HEK293 (cell line): ENCODE measurements around the gene GNPTAB.

Source experiments
- CTCF ChIP-seq: fragments of 450-650 bp; formaldehyde crosslinking; IDR thresholded peaks from 2 replicates; pipeline ENCODE4 v1.5.1; 2016; ENCODE audit warnings: missing biosample characterization, missing genetic modification characterization
- ZNF639 ChIP-seq: fragments of 450-650 bp; formaldehyde crosslinking; IDR thresholded peaks from 2 replicates; pipeline ENCODE4 v1.5.1; 2016; ENCODE audit warnings: missing biosample characterization, missing genetic modification characterization
- ZSCAN4 ChIP-seq: fragments of 450-650 bp; formaldehyde crosslinking; IDR thresholded peaks from 2 replicates; pipeline ENCODE4 v1.5.1; 2017; ENCODE audit warnings: missing biosample characterization, missing genetic modification characterization

GRCh38 chr12:101823039-101823438 is 7.7 kb downstream of the GNPTAB start:
- TF ChIP-seq CTCF (no peak), ZNF639 (tag by site-specific recombination) (no peak), ZSCAN4 (tag by site-specific recombination) (no peak)
